Measurements from ENCODE around the gene YBX1.
A peak's percentile ranks its signal among the peaks of the same experiment; 100 is the strongest.

The YBX1 gene

GRCh38 chr1:42690477-42691156 lies 8.4 kb downstream of the YBX1 start:
- Histone ChIP-seq H3K4me2 (ENCODE audit: low read length) (0 out of 2 replicates have a peak overlapping the region, but pooled peaks have one; percentile 14), H4K20me1 (ENCODE audit: insufficient read depth, low read length) (peaks cover 12% of the 10 kb centered on the region), H3K9me2 (ENCODE audit: low read depth, low read length) (no peaks in the 10 kb centered on the region), H3K9ac (ENCODE audit: low read length) (no peak overlapping the region), H3K4me3 (ENCODE audit: low read depth, low read length, poor library complexity, severe bottlenecking) (no peak overlapping the region), H3K27me3 (ENCODE audit: insufficient read depth, low read length) (no peaks in the 10 kb centered on the region), H3K36me3 (ENCODE audit: insufficient read depth, low read length) (peaks cover 99% of the 10 kb centered on the region), H2AFZ (ENCODE audit: low read length) (no peak overlapping the region), H3K4me1 (ENCODE audit: insufficient read depth, low read length, severe bottlenecking) (peaks cover 60% of the 10 kb centered on the region), H3K9me3 (ENCODE audit: low read length) (no peaks in the 10 kb centered on the region), H3K27ac (ENCODE audit: low read depth, low read length, poor library complexity, severe bottlenecking) (no peak overlapping the region), H3K79me2 (ENCODE audit: insufficient read depth, low read length) (peaks cover 100% of the 10 kb centered on the region), H3F3A (ENCODE audit: insufficient read depth, low read length) (no peaks in the 10 kb centered on the region)
- TF ChIP-seq EZH2 (IDR thresholded peaks at IDR 0.05; ENCODE audit: borderline replicate concordance, low read length) (no peak), CTCF (IDR thresholded peaks at IDR 0.05; ENCODE audit: low read length) (no peak)

- no peaks in the 10 kb centered on the region for H3F3A ChIP-seq (ENCODE audit: insufficient read depth, low read length)
- H3K4me1 ChIP-seq (ENCODE audit: insufficient read depth, low read length, severe bottlenecking): peaks cover 54% of the 10 kb centered on the region
- TF ChIP-seq CTCF (IDR thresholded peaks at IDR 0.05; ENCODE audit: low read length): no peak
- no peak for TF ChIP-seq EZH2 (IDR thresholded peaks at IDR 0.05; ENCODE audit: borderline replicate concordance, low read length)
- no peak overlapping the region for H2AFZ ChIP-seq (ENCODE audit: low read length)
- no peaks in the 10 kb centered on the region for H3K9me3 ChIP-seq (ENCODE audit: low read length)
- H3K79me2 ChIP-seq (ENCODE audit: insufficient read depth, low read length): peaks cover 100% of the 10 kb centered on the region
- H3K9ac ChIP-seq (ENCODE audit: low read length): no peak overlapping the region
- peaks cover 8% of the 10 kb centered on the region; the same call in 1 of the 2 replicates for H4K20me1 ChIP-seq (ENCODE audit: insufficient read depth, low read length)
- H3K27me3 ChIP-seq (ENCODE audit: insufficient read depth, low read length): no peaks in the 10 kb centered on the region
- H3K4me2 ChIP-seq (ENCODE audit: low read length): 0 out of 2 replicates have a peak overlapping the region, but pooled peaks have one; percentile 14
- no peak overlapping the region for H3K4me3 ChIP-seq (ENCODE audit: low read depth, low read length, poor library complexity, severe bottlenecking)
- H3K36me3 ChIP-seq (ENCODE audit: insufficient read depth, low read length): peaks cover 99% of the 10 kb centered on the region
- H3K27ac ChIP-seq (ENCODE audit: low read depth, low read length, poor library complexity, severe bottlenecking): no peak overlapping the region
- H3K9me2 ChIP-seq (ENCODE audit: low read depth, low read length): no peaks in the 10 kb centered on the region
Measured at GRCh38 chr1:42691157-42691498, 8.9 kb downstream of the YBX1 start.

GRCh38 chr1:42692461-42692860 lies 10.2 kb downstream of the YBX1 start:
- Histone ChIP-seq H3K79me2 (ENCODE audit: insufficient read depth, low read length) (peaks cover 87% of the 10 kb centered on the region), H3K9me2 (ENCODE audit: low read depth, low read length) (no peaks in the 10 kb centered on the region), H4K20me1 (ENCODE audit: insufficient read depth, low read length) (peaks cover 8% of the 10 kb centered on the region; the same call in 1 of the 2 replicates), H3K4me1 (ENCODE audit: insufficient read depth, low read length, severe bottlenecking) (peaks cover 41% of the 10 kb centered on the region), H3K27me3 (ENCODE audit: insufficient read depth, low read length) (no peaks in the 10 kb centered on the region), H3K4me2 (ENCODE audit: low read length) (no peak overlapping the region), H3K27ac (ENCODE audit: low read depth, low read length, poor library complexity, severe bottlenecking) (no peak overlapping the region), H3K36me3 (ENCODE audit: insufficient read depth, low read length) (peaks cover 99% of the 10 kb centered on the region), H3K9ac (ENCODE audit: low read length) (no peak overlapping the region), H3K9me3 (ENCODE audit: low read length) (no peaks in the 10 kb centered on the region), H3K4me3 (ENCODE audit: low read depth, low read length, poor library complexity, severe bottlenecking) (no peak overlapping the region), H2AFZ (ENCODE audit: low read length) (no peak overlapping the region), H3F3A (ENCODE audit: insufficient read depth, low read length) (no peaks in the 10 kb centered on the region)
- TF ChIP-seq CTCF (IDR thresholded peaks at IDR 0.05; ENCODE audit: low read length) (no peak), EZH2 (IDR thresholded peaks at IDR 0.05; ENCODE audit: borderline replicate concordance, low read length) (no peak)
